NCI-H526 treated with DMSO at 0.1 percent for 48 hours (cell line): ENCODE data around the gene VAMP7.
"Not testable (repeated sequence)": the region's sequence is repeated elsewhere in the genome, so short reads cannot be mapped to it uniquely, and the experiment has no call there.

Experiments used
- DNase-seq: peaks from one replicate; lab custom pipeline; 2025; lab: John Stamatoyannopoulos, UW

VAMP7 gene

GRCh38 chrX:155881158-155881993 lies at the start of gene VAMP7:
TSS of gene VAMP7 (plus strand) at chrX:155881345. CDS start at chrX:155889467, 8,122 bp downstream.
- DNase-seq = peak; percentile 96

GRCh38 chrX:155841232-155841631 lies 39.9 kb upstream of the VAMP7 start:
- no peak for DNase-seq

GRCh38 chrX:155851786-155852185 lies 29.4 kb upstream of the VAMP7 start:
- not testable (repeated sequence) for DNase-seq

- peak; percentile 23 for DNase-seq
These were observed 23.6 kb upstream of the VAMP7 start for GRCh38 chrX:155857561-155857960.

- DNase-seq = no peak
These were observed 16.5 kb upstream of the VAMP7 start for GRCh38 chrX:155864655-155865054.

GRCh38 chrX:155865193-155865592 lies 16.0 kb upstream of the VAMP7 start:
- no peak for DNase-seq

- no peak for DNase-seq
These were observed 13.3 kb upstream of the VAMP7 start for GRCh38 chrX:155867821-155868220.

GRCh38 chrX:155870958-155871357 lies 10.2 kb upstream of the VAMP7 start:
- no peak for DNase-seq

- DNase-seq = no peak
These were observed 9.2 kb upstream of the VAMP7 start for GRCh38 chrX:155871934-155872333.

- no peak for DNase-seq
These were observed 8.0 kb upstream of the VAMP7 start for GRCh38 chrX:155873188-155873587.

GRCh38 chrX:155874571-155875244 lies 6.4 kb upstream of the VAMP7 start:
- no peak for DNase-seq

GRCh38 chrX:155876704-155877103 lies 4.4 kb upstream of the VAMP7 start:
- DNase-seq = no peak

- DNase-seq = no peak
These were observed 3.9 kb upstream of the VAMP7 start for GRCh38 chrX:155877288-155877687.

GRCh38 chrX:155880586-155881157 lies 473 bp upstream of the VAMP7 start:
- peak; percentile 61 for DNase-seq

GRCh38 chrX:155886409-155886808 lies 5.3 kb downstream of the VAMP7 start:
- DNase-seq = no peak

- DNase-seq = no peak
These were observed 7.0 kb downstream of the VAMP7 start for GRCh38 chrX:155888139-155888538.

GRCh38 chrX:155889328-155889727 lies 8.2 kb downstream of the VAMP7 start:
- no peak for DNase-seq

- no peak for DNase-seq
These were observed 10.5 kb downstream of the VAMP7 start for GRCh38 chrX:155891446-155892210.

- DNase-seq = no peak
These were observed 12.4 kb downstream of the VAMP7 start for GRCh38 chrX:155893521-155893920.

- DNase-seq = no peak
These were observed 15.4 kb downstream of the VAMP7 start for GRCh38 chrX:155896512-155896911.

- DNase-seq = no peak
These were observed 18.2 kb downstream of the VAMP7 start for GRCh38 chrX:155899366-155899765.

- no peak for DNase-seq
These were observed 19.6 kb downstream of the VAMP7 start for GRCh38 chrX:155900765-155901164.
